Ascending aorta (tissue), 2 donors: ENCODE data around the gene ZSCAN20. TPM values are rescaled to one million over a fixed set of nuclear protein-coding genes. Genes with fewer than 3 reads are reported as not detected.

Experiments
- DNase-seq, 2 donors: peaks; one replicate each; pipeline ENCODE4 v3.0.0-alpha.2; 2019; ENCODE audit warnings: low spot score in 2 of 2
- H3K27ac ChIP-seq, 2 donors: fragments of 200-600 bp; sonication (generic); one replicate each; pipeline ENCODE4 v1.5.1; 2016 to 2017; ENCODE audit warnings: mild to moderate bottlenecking in 1 of 2
- H3K27me3 ChIP-seq: fragments of 200-600 bp; sonication (generic); one replicate; pipeline ENCODE4 v1.5.1; 2017
- H3K36me3 ChIP-seq, 2 donors: fragments of 200-600 bp; sonication (generic); one replicate each; pipeline ENCODE4 v1.5.1; 2016
- H3K4me1 ChIP-seq, 2 donors: fragments of 200-600 bp; sonication (generic); one replicate each; pipeline ENCODE4 v1.5.1; 2016 to 2017; ENCODE audit warnings: mild to moderate bottlenecking in 1 of 2
- H3K4me3 ChIP-seq, 2 donors: fragments of 200-600 bp; sonication (generic); one replicate each; pipeline ENCODE4 v1.5.1; 2016 to 2017; ENCODE audit warnings: mild to moderate bottlenecking in 1 of 2
- H3K9me3 ChIP-seq, 2 donors: fragments of 200-600 bp; sonication (generic); one replicate each; pipeline ENCODE4 v1.5.1; 2016
- intact Hi-C: fragments of 100-400 bp; cut with DNase I; formaldehyde crosslinking; loops from one replicate; pipeline ENCODE4 v1.15.1; 2023
- total RNA-seq: library from RNA; depleted of rRNA; stranded (reverse); fragments of >200 nt; gene quantifications from one replicate; pipeline ENCODE4 v1.1.0, GENCODE V29; 2016
- TF ChIP-seq, protein P1 (sequence below), 3 experiments: fragments of 200-600 bp in 2 of 3; fragments of 450-650 bp in 1 of 3; sonication (generic) in 2 of 3; IDR thresholded peaks; one replicate each; pipeline ENCODE4 v1.5.1; 2016 to 2019; ENCODE audit warnings: antibody characterized with exemption in 3 of 3, mild to moderate bottlenecking in 1 of 3, moderate library complexity in 1 of 3

The ZSCAN20 gene
- total RNA-seq, 1 donor from 2014 or later = 42.6 TPM

DNA sequence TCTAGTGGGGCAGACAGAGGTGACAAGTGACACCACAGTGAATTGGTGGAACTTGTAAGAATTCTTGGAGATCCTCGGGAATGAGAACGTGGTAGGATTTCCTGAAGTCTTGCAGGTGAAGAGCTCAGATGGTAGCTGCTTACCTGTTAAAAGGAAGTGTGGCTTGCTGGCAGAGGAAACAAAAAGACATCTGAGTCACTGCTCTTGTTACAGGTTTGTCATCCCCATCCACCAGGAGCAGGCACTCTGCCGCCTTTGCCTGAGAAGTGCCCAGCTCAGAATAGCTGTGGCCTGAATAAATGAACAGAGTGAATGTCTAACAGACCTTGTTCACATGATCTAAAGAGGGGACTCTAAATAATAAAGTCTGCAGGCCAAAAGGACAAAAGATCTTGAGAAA is 12.3 kb upstream of the ZSCAN20 start:
- TF ChIP-seq, protein P1, sequence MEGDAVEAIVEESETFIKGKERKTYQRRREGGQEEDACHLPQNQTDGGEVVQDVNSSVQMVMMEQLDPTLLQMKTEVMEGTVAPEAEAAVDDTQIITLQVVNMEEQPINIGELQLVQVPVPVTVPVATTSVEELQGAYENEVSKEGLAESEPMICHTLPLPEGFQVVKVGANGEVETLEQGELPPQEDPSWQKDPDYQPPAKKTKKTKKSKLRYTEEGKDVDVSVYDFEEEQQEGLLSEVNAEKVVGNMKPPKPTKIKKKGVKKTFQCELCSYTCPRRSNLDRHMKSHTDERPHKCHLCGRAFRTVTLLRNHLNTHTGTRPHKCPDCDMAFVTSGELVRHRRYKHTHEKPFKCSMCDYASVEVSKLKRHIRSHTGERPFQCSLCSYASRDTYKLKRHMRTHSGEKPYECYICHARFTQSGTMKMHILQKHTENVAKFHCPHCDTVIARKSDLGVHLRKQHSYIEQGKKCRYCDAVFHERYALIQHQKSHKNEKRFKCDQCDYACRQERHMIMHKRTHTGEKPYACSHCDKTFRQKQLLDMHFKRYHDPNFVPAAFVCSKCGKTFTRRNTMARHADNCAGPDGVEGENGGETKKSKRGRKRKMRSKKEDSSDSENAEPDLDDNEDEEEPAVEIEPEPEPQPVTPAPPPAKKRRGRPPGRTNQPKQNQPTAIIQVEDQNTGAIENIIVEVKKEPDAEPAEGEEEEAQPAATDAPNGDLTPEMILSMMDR (IDR thresholded peaks at IDR 0.05) = no peak
- H3K36me3 ChIP-seq = no peaks in the 10 kb centered on the region
- H3K9me3 ChIP-seq = no peaks in the 10 kb centered on the region
- no peak overlapping the region for H3K4me3 ChIP-seq
- H3K4me1 ChIP-seq = peaks cover 11 to 46% of the 10 kb centered on the region in 2 donors
- no peaks in the 10 kb centered on the region for H3K27me3 ChIP-seq
- intact Hi-C loops = no loop called here
- no peak for DNase-seq
- H3K27ac ChIP-seq = peak overlapping the region; percentile 91 to 93

- no peaks in the 10 kb centered on the region for H3K9me3 ChIP-seq
- H3K4me3 ChIP-seq = no peak overlapping the region
- intact Hi-C loops = no loop called here
- H3K27ac ChIP-seq = peak overlapping the region; percentile 91 to 93
- DNase-seq = peak in 1 of 2 donors; percentile 81
- no peaks in the 10 kb centered on the region for H3K36me3 ChIP-seq
- H3K27me3 ChIP-seq = no peaks in the 10 kb centered on the region
- peaks cover 8 to 39% of the 10 kb centered on the region in 2 donors for H3K4me1 ChIP-seq
- TF ChIP-seq, protein P1 (IDR thresholded peaks at IDR 0.05) = no peak
Measured at GRCh38 chr1:33460947-33461629, 11.4 kb upstream of the ZSCAN20 start.

DNA sequence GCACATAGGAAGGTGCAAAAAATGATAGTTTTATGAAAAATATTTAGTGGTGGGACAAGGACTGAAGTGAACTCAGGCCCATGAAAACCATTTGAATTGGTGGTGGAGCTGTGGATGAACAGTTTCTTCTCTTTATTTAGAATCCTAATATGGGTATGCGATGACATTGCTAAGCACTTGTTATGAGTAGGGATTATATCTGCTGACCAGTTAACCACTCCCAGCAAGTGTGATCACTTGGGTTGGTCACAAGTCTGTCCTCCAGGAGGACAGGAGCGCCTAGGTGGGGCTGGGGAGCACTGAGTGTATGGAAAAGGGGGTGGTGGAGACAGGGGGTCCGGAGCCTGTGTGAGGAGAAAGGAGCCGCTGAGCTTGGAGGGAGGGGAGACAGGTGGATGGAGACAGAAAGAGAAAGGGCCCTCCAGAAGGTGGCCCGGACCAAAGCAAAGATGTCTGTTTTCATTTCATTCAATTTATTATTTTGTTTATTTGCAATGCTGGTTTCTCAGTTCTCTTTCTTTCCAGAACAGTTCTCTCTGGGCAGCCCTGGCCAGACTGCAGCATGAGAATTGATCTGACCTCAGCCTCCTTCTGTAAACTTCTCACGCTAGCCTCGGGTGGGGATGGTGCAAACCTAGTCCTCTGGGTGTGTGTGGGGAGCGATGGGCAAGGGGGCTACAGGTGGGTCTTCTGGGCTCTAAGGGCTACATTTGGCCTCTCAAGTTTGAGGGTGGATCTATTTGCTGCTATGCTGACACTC is 9.9 kb upstream of the ZSCAN20 start:
- Histone ChIP-seq H3K4me1 (peaks cover 5 to 34% of the 10 kb centered on the region in 2 donors), H3K27ac (peak overlapping the region in 1 of 2 donors; percentile 2), H3K4me3 (no peak overlapping the region), H3K27me3 (no peaks in the 10 kb centered on the region), H3K36me3 (no peaks in the 10 kb centered on the region), H3K9me3 (no peaks in the 10 kb centered on the region)
- TF ChIP-seq, protein P1 (IDR thresholded peaks at IDR 0.05) = no peak
- DNase-seq = no peak
- intact Hi-C loops = no loop called here

GRCh38 chr1:33464552-33464951 is 7.9 kb upstream of the ZSCAN20 start:
- Histone ChIP-seq H3K4me1 (peaks cover 5 to 23% of the 10 kb centered on the region in 2 donors), H3K9me3 (no peaks in the 10 kb centered on the region), H3K27ac (no peak overlapping the region), H3K27me3 (no peaks in the 10 kb centered on the region), H3K4me3 (no peak overlapping the region), H3K36me3 (no peaks in the 10 kb centered on the region)
- intact Hi-C loops = no loop called here
- no peak for DNase-seq
- TF ChIP-seq, protein P1 (IDR thresholded peaks at IDR 0.05) = no peak

GRCh38 chr1:33465316-33465715 is 7.1 kb upstream of the ZSCAN20 start:
- TF ChIP-seq, protein P1 (IDR thresholded peaks at IDR 0.05) = no peak
- Histone ChIP-seq H3K36me3 (no peaks in the 10 kb centered on the region), H3K9me3 (no peaks in the 10 kb centered on the region), H3K4me3 (no peak overlapping the region), H3K27me3 (no peaks in the 10 kb centered on the region), H3K4me1 (peaks cover 5 to 17% of the 10 kb centered on the region in 2 donors), H3K27ac (no peak overlapping the region)
- intact Hi-C loops = no loop called here
- DNase-seq = no peak
